ENCODE data around the gene ZBTB44.
"Not testable (repeated sequence)": the region's sequence is repeated elsewhere in the genome, so short reads cannot be mapped to it uniquely, and the experiment has no call there.

The ZBTB44 gene

GRCh38 chr11:130246270-130246669, 68.4 kb downstream of the ZBTB44 start:
- ATAC-seq = no peak

GRCh38 chr11:130245375-130245774, 69.3 kb downstream of the ZBTB44 start:
- ATAC-seq = not testable (repeated sequence)

- ATAC-seq = no peak
These were observed 69.9 kb downstream of the ZBTB44 start for GRCh38 chr11:130244848-130245247.

- no peak for ATAC-seq
These were observed 70.9 kb downstream of the ZBTB44 start for GRCh38 chr11:130243816-130244215.

GRCh38 chr11:130241713-130242112, 73.0 kb downstream of the ZBTB44 start:
- ATAC-seq = no peak

- no peak for ATAC-seq
These were observed 77.3 kb downstream of the ZBTB44 start for GRCh38 chr11:130237282-130238006.

GRCh38 chr11:130234315-130234714, 80.4 kb downstream of the ZBTB44 start:
- ATAC-seq = no peak

GRCh38 chr11:130233888-130234287, 80.8 kb downstream of the ZBTB44 start:
- ATAC-seq = not testable (repeated sequence)

GRCh38 chr11:130233486-130233885, 81.2 kb downstream of the ZBTB44 start:
- not testable (repeated sequence) for ATAC-seq

GRCh38 chr11:130227373-130227772, 87.3 kb downstream of the ZBTB44 start:
- ATAC-seq = no peak

GRCh38 chr11:130223291-130223971, 91.3 kb downstream of the ZBTB44 start:
- no peak for ATAC-seq

- ATAC-seq = no peak
These were observed 94.2 kb downstream of the ZBTB44 start for GRCh38 chr11:130220311-130221035.

- no peak for ATAC-seq
These were observed 95.6 kb downstream of the ZBTB44 start for GRCh38 chr11:130219148-130219547.

- no peak for ATAC-seq
These were observed 96.1 kb downstream of the ZBTB44 start for GRCh38 chr11:130218501-130219070.

GRCh38 chr11:130217133-130218031, 97.3 kb downstream of the ZBTB44 start:
- ATAC-seq = no peak

GRCh38 chr11:130216591-130217132, 98.1 kb downstream of the ZBTB44 start:
- ATAC-seq = no peak

- ATAC-seq = no peak
These were observed 98.5 kb downstream of the ZBTB44 start for GRCh38 chr11:130216221-130216550.

- no peak for ATAC-seq
These were observed 99.0 kb downstream of the ZBTB44 start for GRCh38 chr11:130215531-130216220.

GRCh38 chr11:130214861-130215530, 99.7 kb downstream of the ZBTB44 start:
- ATAC-seq = no peak

- no peak for ATAC-seq
These were observed 100.8 kb downstream of the ZBTB44 start for GRCh38 chr11:130213979-130214281.

Data from activated CD4-positive, CD25-positive, alpha-beta regulatory T cell treated with anti-CD3 and anti-CD28 coated beads, Interleukin-2, amount 50 U/mL, for 24 hours (primary cell).